ENCODE measurements around the gene SBNO2. TPM values are rescaled to one million over a fixed set of nuclear protein-coding genes. Genes with fewer than 3 reads are reported as not detected.

The SBNO2 gene
- total RNA-seq: 10 to 100 TPM; 14.9 to 67.2 (median 20.9) TPM

- TF ChIP-seq POLR2A (IDR thresholded peaks at IDR 0.05) (peak; percentile 74 to 76), EP300 (IDR thresholded peaks at IDR 0.05) (no peak), POLR2AphosphoS5 (IDR thresholded peaks at IDR 0.05) (peak; percentile 70)
- H3K4me1 ChIP-seq: peaks cover 0 to 55% (median 32%) of the 10 kb centered on the region in 3 donors
- H3K36me3 ChIP-seq: no peaks in the 10 kb centered on the region
- peak; percentile 81 for ATAC-seq
- H3K9me3 ChIP-seq: no peaks in the 10 kb centered on the region
- H3K4me3 ChIP-seq: peak within 1 kb of the TSS; percentile 61 to 78
- 0 to 21% methylated on average over 1 to 18 of the region's 84 CpGs for WGBS, 2 donors (ENCODE audit: low coverage in 1 of 2)
- no peaks in the 10 kb centered on the region for H3K27me3 ChIP-seq
- H3K27ac ChIP-seq: peak within 1 kb of the TSS; percentile 88 to 98 (median 95)
Observed at GRCh38 chr19:1173845-1174809, at the start of gene SBNO2. Gene SBNO2, minus strand, starts transcription at chr19:1174268. Its CDS starts 19,992 bp downstream, at chr19:1154276.

- peaks cover 0 to 86% of the 10 kb centered on the region in 2 donors for H3K36me3 ChIP-seq
- peaks cover 0 to 55% (median 13%) of the 10 kb centered on the region in 3 donors for H3K4me1 ChIP-seq
- no peak for ATAC-seq
- H3K27ac ChIP-seq: no peak overlapping the region
- H3K4me3 ChIP-seq: no peak overlapping the region
- no peaks in the 10 kb centered on the region for H3K9me3 ChIP-seq
- 20% methylated on average over 1 of the region's 48 CpGs; no CpG with 5 or more reads in 1 of the 2 donors for WGBS, 2 donors (ENCODE audit: low coverage in 1 of 2)
- TF ChIP-seq CTCF (IDR thresholded peaks at IDR 0.05) (peak in 3 of 4 experiments; percentile 32 to 45 (median 34)), POLR2A (IDR thresholded peaks at IDR 0.05) (no peak)
- no peaks in the 10 kb centered on the region for H3K27me3 ChIP-seq
Observed at GRCh38 chr19:1223018-1223855, 49.2 kb upstream of the SBNO2 start.

- no peak for ATAC-seq
- WGBS, 2 donors (ENCODE audit: low coverage in 1 of 2): no CpG with 5 or more reads among the region's 14 CpGs
- Histone ChIP-seq H3K9me3 (no peaks in the 10 kb centered on the region), H3K27me3 (no peaks in the 10 kb centered on the region), H3K4me1 (peaks cover 0 to 64% (median 18%) of the 10 kb centered on the region in 3 donors), H3K36me3 (peaks cover 0 to 78% of the 10 kb centered on the region in 2 donors), H3K4me3 (no peak overlapping the region), H3K27ac (peak overlapping the region in 1 of 4 donors; percentile 58)
- TF ChIP-seq POLR2A (IDR thresholded peaks at IDR 0.05): no peak
- TF ChIP-seq POLR2AphosphoS5 (IDR thresholded peaks at IDR 0.05): no peak
- TF ChIP-seq EP300 (IDR thresholded peaks at IDR 0.05): no peak
- no peak for TF ChIP-seq CTCF (IDR thresholded peaks at IDR 0.05)
Observed at GRCh38 chr19:1222394-1222793, 48.3 kb upstream of the SBNO2 start.

- Histone ChIP-seq H3K27me3 (no peaks in the 10 kb centered on the region), H3K9me3 (no peaks in the 10 kb centered on the region), H3K36me3 (peaks cover 0 to 73% of the 10 kb centered on the region in 2 donors), H3K4me1 (peaks cover 0 to 69% (median 23%) of the 10 kb centered on the region in 3 donors), H3K4me3 (no peak overlapping the region), H3K27ac (peak overlapping the region in 2 of 4 donors; percentile 31 to 58)
- no peak for TF ChIP-seq POLR2AphosphoS5 (IDR thresholded peaks at IDR 0.05)
- TF ChIP-seq POLR2A (IDR thresholded peaks at IDR 0.05): no peak
- TF ChIP-seq EP300 (IDR thresholded peaks at IDR 0.05): no peak
- TF ChIP-seq CTCF (IDR thresholded peaks at IDR 0.05): no peak
- WGBS, 2 donors (ENCODE audit: low coverage in 1 of 2): no CpG with 5 or more reads among the region's 22 CpGs
- no peak for ATAC-seq
Observed at GRCh38 chr19:1221904-1222255, 47.8 kb upstream of the SBNO2 start.

Measured in gastroesophageal sphincter (tissue), 4 donors.